Subcutaneous abdominal adipose tissue (tissue), 5 donors: ENCODE measurements around the gene DLG2.

Experiments
- H3K27ac ChIP-seq: one replicate; pipeline ENCODE4 v1.7.0; 2013; ENCODE audit warnings: low read depth, mild to moderate bottlenecking, inconsistent platforms, low read length, moderate library complexity
- H3K27me3 ChIP-seq, 5 donors: one replicate each; pipeline ENCODE4 v1.7.0; 2013; ENCODE audit warnings: low read length in 5 of 5, inconsistent platforms in 1 of 5; ENCODE audit not compliant: control insufficient read depth in 5 of 5, insufficient read depth in 4 of 5
- H3K36me3 ChIP-seq, 5 donors: one replicate each; pipeline ENCODE4 v1.7.0; 2013; ENCODE audit warnings: low read length in 5 of 5; ENCODE audit not compliant: control insufficient read depth in 5 of 5, insufficient read depth in 5 of 5
- H3K4me1 ChIP-seq, 5 donors: one replicate each; pipeline ENCODE4 v1.7.0; 2013; ENCODE audit warnings: low read length in 5 of 5, mild to moderate bottlenecking in 3 of 5, moderate library complexity in 1 of 5; ENCODE audit not compliant: control insufficient read depth in 5 of 5, insufficient read depth in 5 of 5
- H3K4me3 ChIP-seq, 5 donors: one replicate each; pipeline ENCODE4 v1.7.0; 2013; ENCODE audit warnings: low read length in 5 of 5, low read depth in 1 of 5
- H3K9ac ChIP-seq, 5 donors: one replicate each; pipeline ENCODE4 v1.7.0; 2013; ENCODE audit warnings: low read length in 5 of 5, mild to moderate bottlenecking in 4 of 5, moderate library complexity in 3 of 5
- H3K9me3 ChIP-seq, 5 donors: one replicate each; pipeline ENCODE4 v1.7.0; 2013; ENCODE audit warnings: low read length in 5 of 5; ENCODE audit not compliant: control insufficient read depth in 5 of 5
- donor health status: healthy.
- donor health status: healthy.
- donor health status: healthy.
- donor health status: healthy.
- donor health status: healthy.

Gene DLG2

DNA sequence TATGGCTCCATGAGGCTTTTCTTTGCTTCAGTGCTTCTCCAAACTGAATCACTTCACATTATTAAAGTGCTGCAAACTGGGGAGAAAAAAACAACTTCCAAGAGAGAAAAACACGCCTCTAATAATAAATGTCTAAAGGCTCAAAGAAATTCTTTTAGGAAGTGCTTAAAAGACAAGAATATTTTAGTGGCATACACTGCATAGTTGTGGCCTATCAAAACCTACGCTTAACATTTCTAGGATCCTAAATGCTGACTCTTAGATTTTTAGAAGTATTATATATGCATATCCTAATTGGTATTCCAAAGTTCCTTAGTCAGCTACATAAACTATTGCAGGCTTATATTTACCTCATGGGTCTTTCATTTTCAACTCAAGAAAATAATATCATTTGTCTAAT is 1462.0 kb downstream of the DLG2 start:
- Histone ChIP-seq H3K9me3 (peaks cover 0 to 3% (median 0%) of the 10 kb centered on the region in 5 donors), H3K9ac (no peak overlapping the region), H3K4me3 (no peak overlapping the region), H3K27ac (no peak overlapping the region), H3K36me3 (no peaks in the 10 kb centered on the region), H3K4me1 (no peaks in the 10 kb centered on the region), H3K27me3 (no peaks in the 10 kb centered on the region)

DNA sequence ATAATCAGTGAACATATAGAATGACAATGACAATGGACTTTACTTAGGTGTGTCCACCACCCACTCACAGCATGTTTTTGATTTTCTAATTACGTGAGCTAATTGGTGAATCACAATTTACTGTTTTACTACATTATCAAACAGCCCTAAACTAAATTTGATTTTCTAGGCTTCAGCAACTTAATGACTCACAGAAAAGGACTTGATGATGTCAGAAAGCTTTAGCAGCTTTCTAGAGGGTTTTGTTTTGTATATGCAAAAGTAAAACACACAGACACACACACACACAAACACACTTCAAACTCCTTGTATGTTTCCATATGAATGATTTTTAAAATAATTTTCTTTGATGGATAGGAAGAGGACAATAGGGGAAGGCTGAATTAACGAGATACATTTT is 1462.4 kb downstream of the DLG2 start:
- H3K9me3 ChIP-seq, result peaks cover 0 to 3% (median 0%) of the 10 kb centered on the region in 5 donors
- H3K9ac ChIP-seq, result no peak overlapping the region
- H3K36me3 ChIP-seq, result no peaks in the 10 kb centered on the region
- no peak overlapping the region for H3K27ac ChIP-seq
- no peak overlapping the region for H3K4me3 ChIP-seq
- no peaks in the 10 kb centered on the region for H3K4me1 ChIP-seq
- H3K27me3 ChIP-seq, result no peaks in the 10 kb centered on the region

DNA sequence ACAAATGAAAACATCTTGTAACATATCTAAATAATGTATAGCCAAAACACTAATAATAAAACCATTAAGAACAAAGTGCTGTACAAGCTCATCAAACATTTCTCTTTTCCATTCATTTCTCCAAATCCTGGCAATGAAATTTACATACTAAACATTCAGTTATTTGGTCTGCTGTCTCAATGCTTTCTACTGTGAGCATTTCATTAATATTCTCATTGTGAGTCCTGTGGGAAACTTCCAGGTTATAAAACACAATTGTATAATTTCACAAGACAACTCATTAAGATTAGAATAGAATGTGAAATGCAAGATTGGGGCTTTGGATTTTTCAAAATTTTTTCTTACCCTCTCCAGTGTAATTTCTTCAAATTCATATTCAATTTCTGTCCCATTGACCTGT is 1464.0 kb downstream of the DLG2 start:
- H3K9me3 ChIP-seq, result peaks cover 0 to 3% (median 0%) of the 10 kb centered on the region in 5 donors
- H3K27me3 ChIP-seq, result no peaks in the 10 kb centered on the region
- H3K36me3 ChIP-seq, result no peaks in the 10 kb centered on the region
- no peak overlapping the region for H3K4me3 ChIP-seq
- no peaks in the 10 kb centered on the region for H3K4me1 ChIP-seq
- no peak overlapping the region for H3K9ac ChIP-seq
- H3K27ac ChIP-seq, result no peak overlapping the region

DNA sequence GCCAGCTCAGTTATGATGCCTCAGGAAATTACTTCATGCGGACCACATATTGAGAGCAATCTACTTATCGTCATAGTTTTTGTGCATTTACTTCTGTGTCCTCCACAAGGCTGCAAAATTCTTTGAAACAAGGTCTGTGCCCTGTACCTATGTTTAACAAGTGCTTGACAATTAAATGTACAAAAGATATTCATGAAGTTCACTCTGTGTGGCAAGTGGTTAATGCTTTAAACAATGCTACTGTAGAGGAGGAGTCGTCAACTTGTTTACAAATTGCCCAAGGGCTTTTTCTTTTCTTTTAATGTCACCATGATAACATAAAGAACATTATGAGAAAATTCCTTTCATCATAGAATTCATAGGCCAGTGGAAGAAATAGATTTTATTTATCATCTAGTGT is 1469.5 kb downstream of the DLG2 start:
- no peak overlapping the region for H3K9ac ChIP-seq
- H3K27ac ChIP-seq, result no peak overlapping the region
- peaks cover 0 to 3% (median 0%) of the 10 kb centered on the region in 5 donors for H3K9me3 ChIP-seq
- H3K4me3 ChIP-seq, result no peak overlapping the region
- H3K27me3 ChIP-seq, result no peaks in the 10 kb centered on the region
- H3K36me3 ChIP-seq, result no peaks in the 10 kb centered on the region
- H3K4me1 ChIP-seq, result no peaks in the 10 kb centered on the region

DNA sequence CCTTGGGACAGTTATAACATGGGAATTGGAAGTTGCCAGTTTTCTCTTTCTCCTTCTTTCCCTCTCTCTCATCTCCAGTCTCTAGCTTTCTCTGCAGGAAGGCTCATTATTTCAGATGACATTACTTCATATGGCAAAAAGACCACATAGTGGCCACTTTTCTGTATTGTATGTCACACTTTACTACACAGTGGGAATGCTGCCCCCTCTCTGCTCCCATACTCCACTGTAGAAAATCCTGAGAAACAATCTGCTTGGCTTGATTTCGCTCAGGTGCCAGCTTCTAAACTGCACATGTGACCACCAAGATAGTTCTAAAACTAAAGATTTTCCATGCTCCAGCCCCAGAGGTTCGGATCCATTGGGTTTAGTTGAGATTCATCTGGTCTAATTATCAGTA is 1480.3 kb downstream of the DLG2 start:
- Histone ChIP-seq H3K9me3 (no peaks in the 10 kb centered on the region), H3K36me3 (no peaks in the 10 kb centered on the region), H3K4me1 (no peaks in the 10 kb centered on the region), H3K9ac (no peak overlapping the region), H3K27ac (no peak overlapping the region), H3K27me3 (no peaks in the 10 kb centered on the region), H3K4me3 (no peak overlapping the region)

DNA sequence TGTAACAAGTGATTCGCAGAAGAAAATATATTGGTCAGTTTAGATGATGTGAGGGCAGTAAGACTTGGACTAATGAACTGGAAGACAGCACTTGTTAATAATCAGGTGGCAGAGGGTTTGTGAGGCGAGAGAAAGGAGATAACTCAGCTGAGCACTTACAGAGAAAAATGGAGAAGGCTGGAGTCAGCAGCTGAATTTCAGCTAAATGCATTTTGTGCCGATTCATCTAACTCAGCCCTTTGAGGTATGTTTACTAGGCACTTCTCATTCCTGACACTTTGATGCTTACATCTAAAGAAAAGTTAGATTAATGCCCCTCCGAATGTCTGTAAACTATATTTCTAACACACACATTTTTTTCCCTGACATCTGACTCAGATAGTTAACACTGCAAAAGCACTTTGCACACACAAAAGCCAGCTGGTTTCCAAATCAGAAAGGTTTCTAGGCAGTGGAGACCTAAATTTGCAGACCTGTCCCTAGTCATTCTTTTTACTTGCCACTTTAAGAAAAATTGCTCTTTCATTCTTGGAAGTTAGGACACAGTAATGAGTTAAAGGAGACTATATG is 1481.4 kb downstream of the DLG2 start:
- Histone ChIP-seq H3K9me3 (no peaks in the 10 kb centered on the region), H3K27me3 (no peaks in the 10 kb centered on the region), H3K27ac (no peak overlapping the region), H3K4me1 (no peaks in the 10 kb centered on the region), H3K36me3 (no peaks in the 10 kb centered on the region), H3K9ac (no peak overlapping the region), H3K4me3 (no peak overlapping the region)

DNA sequence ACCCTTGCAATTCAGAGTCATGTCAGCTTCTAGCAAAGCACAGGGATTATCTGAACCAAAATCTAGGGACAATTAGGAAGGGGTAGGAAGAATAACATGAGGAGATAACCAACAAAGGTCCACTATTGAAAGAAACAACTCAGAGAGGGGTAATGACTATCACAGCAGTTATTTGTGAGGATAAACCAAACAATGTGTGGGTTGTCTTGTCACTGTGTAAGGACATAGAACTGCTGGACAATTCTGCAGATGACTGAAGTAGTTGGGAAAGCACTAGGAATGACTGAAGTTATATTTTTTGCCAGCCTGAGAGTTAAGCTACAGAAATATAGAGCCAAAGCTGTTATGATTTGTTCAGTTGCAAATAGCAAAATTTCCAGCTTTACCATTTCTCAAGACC is 1482.6 kb downstream of the DLG2 start:
- Histone ChIP-seq H3K9ac (no peak overlapping the region), H3K27ac (no peak overlapping the region), H3K36me3 (no peaks in the 10 kb centered on the region), H3K27me3 (no peaks in the 10 kb centered on the region), H3K9me3 (no peaks in the 10 kb centered on the region), H3K4me1 (no peaks in the 10 kb centered on the region), H3K4me3 (no peak overlapping the region)

DNA sequence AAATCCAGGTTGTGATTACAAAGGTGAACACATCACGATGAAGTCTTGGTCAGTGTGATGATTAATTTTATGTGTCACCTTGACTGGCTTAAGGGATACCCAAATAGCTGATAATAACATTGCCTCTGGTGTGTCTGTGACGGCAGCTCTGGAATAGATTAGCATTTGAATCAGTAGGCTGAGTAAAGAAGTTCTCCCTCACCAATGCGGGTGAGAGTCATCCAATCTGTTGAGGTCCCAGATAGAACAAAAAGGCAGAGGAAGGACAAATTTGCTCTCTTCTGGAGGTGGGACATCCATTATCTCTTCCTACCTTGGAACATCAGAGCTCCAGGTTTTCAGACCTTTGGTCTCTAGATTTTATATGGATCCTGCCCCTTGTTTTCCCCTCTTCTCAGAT is 1484.7 kb downstream of the DLG2 start:
- Histone ChIP-seq H3K4me1 (no peaks in the 10 kb centered on the region), H3K4me3 (no peak overlapping the region), H3K27ac (no peak overlapping the region), H3K36me3 (no peaks in the 10 kb centered on the region), H3K9me3 (no peaks in the 10 kb centered on the region), H3K27me3 (no peaks in the 10 kb centered on the region), H3K9ac (no peak overlapping the region)

DNA sequence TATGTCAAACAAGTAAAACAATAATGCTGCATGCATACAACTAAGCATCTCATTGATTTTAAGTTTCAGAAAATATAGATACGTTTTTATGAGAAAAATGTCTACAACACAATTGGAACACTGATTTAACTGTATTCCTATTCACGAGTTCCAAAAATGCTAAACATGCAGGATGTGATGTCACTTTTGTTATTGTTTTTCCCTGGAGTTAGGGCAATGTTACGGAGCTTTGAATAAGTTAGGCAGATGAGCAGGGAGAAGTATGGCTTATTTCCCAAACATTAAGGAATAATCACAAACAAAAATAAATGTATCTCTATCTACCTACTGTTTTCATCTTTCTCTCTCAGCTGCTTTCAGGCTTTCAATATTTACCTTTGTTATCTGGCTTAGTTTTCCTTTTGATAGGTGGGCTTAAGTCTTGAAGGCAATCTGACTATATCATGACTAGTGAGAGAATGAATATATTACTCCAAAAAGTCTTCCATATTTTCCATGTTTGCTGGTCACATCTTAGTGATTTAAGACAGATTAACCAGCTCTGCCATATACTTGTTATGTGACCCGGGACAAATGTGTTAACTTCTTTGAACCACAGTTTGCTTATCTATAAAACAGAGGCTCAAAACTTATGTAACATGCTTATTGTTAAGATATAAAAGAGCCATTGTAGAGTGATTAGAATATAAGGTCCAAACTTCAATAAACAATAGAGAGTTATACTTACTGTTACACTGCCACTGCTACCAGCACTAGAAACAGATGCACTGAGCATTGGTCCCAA is 1486.6 kb downstream of the DLG2 start:
- H3K9ac ChIP-seq, result no peak overlapping the region
- H3K36me3 ChIP-seq, result no peaks in the 10 kb centered on the region
- H3K4me3 ChIP-seq, result no peak overlapping the region
- H3K27me3 ChIP-seq, result no peaks in the 10 kb centered on the region
- no peak overlapping the region for H3K27ac ChIP-seq
- H3K9me3 ChIP-seq, result no peaks in the 10 kb centered on the region
- no peaks in the 10 kb centered on the region for H3K4me1 ChIP-seq

DNA sequence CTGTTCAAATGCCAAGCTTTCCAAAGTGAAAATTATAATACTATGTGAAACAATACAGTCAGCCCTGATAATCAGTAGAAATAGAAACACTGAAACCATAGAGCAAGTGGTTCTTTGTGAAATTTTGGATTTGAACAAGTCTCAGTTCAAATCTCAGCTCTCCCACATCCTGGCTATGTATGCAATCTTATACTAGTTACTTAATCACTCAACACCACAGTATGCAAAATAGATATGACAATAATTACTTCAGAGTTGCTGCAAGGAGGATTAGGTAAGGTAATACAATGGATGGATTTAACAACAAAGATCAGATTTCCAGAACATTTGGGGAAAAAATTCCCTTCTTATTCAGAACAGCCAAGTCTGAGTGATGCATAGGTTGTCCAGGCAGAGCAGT is 1489.2 kb downstream of the DLG2 start:
- Histone ChIP-seq H3K4me3 (no peak overlapping the region), H3K9ac (no peak overlapping the region), H3K4me1 (no peaks in the 10 kb centered on the region), H3K27ac (no peak overlapping the region), H3K27me3 (no peaks in the 10 kb centered on the region), H3K9me3 (no peaks in the 10 kb centered on the region), H3K36me3 (no peaks in the 10 kb centered on the region)
